Dedifferentiated amniotic fluid mesenchymal stem cell (primary cell): ENCODE measurements around the gene PDE2A.

ENCODE experiments used
- DNase-seq: peaks from one replicate; pipeline ENCODE4 v3.0.0-alpha.2; 2016; ENCODE audit errors: extremely low spot score

PDE2A gene

GRCh38 chr11:72673943-72674828 is at the start of gene PDE2A:
TSS of gene PDE2A (minus strand) at chr11:72674422. CDS start at chr11:72674207, 215 bp downstream.
- DNase-seq: no peak

GRCh38 chr11:72723508-72723907 is 49.3 kb upstream of the PDE2A start:
- DNase-seq: no peak

- peak; percentile 88 for DNase-seq
Measured at GRCh38 chr11:72722050-72722748, 48.0 kb upstream of the PDE2A start.

GRCh38 chr11:72721689-72722049 is 47.4 kb upstream of the PDE2A start:
- DNase-seq: no peak

- no peak for DNase-seq
Measured at GRCh38 chr11:72721276-72721675, 47.1 kb upstream of the PDE2A start.

- DNase-seq: no peak
Measured at GRCh38 chr11:72720784-72721183, 46.6 kb upstream of the PDE2A start.

GRCh38 chr11:72720047-72720446 is 45.8 kb upstream of the PDE2A start:
- no peak for DNase-seq

GRCh38 chr11:72719551-72719950 is 45.3 kb upstream of the PDE2A start:
- DNase-seq: no peak

GRCh38 chr11:72719144-72719543 is 44.9 kb upstream of the PDE2A start:
- DNase-seq: no peak

- no peak for DNase-seq
Measured at GRCh38 chr11:72718101-72718501, 43.9 kb upstream of the PDE2A start.

- no peak for DNase-seq
Measured at GRCh38 chr11:72716788-72717435, 42.7 kb upstream of the PDE2A start.

GRCh38 chr11:72716290-72716689 is 42.1 kb upstream of the PDE2A start:
- no peak for DNase-seq

GRCh38 chr11:72712841-72713240 is 38.6 kb upstream of the PDE2A start:
- no peak for DNase-seq

GRCh38 chr11:72712168-72712751 is 38.0 kb upstream of the PDE2A start:
- no peak for DNase-seq

- no peak for DNase-seq
Measured at GRCh38 chr11:72711141-72711540, 36.9 kb upstream of the PDE2A start.

- DNase-seq: no peak
Measured at GRCh38 chr11:72710278-72710677, 36.1 kb upstream of the PDE2A start.

- no peak for DNase-seq
Measured at GRCh38 chr11:72709478-72710238, 35.4 kb upstream of the PDE2A start.

GRCh38 chr11:72707032-72707431 is 32.8 kb upstream of the PDE2A start:
- DNase-seq: no peak

GRCh38 chr11:72706579-72706978 is 32.4 kb upstream of the PDE2A start:
- no peak for DNase-seq

- no peak for DNase-seq
Measured at GRCh38 chr11:72705442-72706365, 31.5 kb upstream of the PDE2A start.
